A549 (cell line): ENCODE measurements around the gene ABCA1.

ENCODE experiments used
- HDAC2 ChIP-seq: fragments of 200-600 bp; sonication (generic); IDR thresholded peaks from 2 replicates; pipeline ENCODE4 v1.6.1; 2016
- JUN ChIP-seq, 2 experiments: fragments of >200 bp; sonication (Bioruptor Twin); formaldehyde crosslinking; IDR thresholded peaks; 2 replicates in 1 of 2; 3 replicates in 1 of 2; pipeline ENCODE4 v1.6.1; 2016 to 2017
- JUNB ChIP-seq: fragments of >200 bp; sonication (Bioruptor Twin); formaldehyde crosslinking; IDR thresholded peaks from 2 replicates; pipeline ENCODE4 v1.6.1; 2016
- MAZ ChIP-seq: fragments of 150-350 bp; IDR thresholded peaks from 2 replicates; pipeline ENCODE4 v1.6.1; 2014; ENCODE audit warnings: antibody characterized with exemption, low read depth, low read length, borderline replicate concordance
- ZFP36 ChIP-seq: fragments of 450-650 bp; IDR thresholded peaks from 2 replicates; pipeline ENCODE4 v1.6.1; 2014; ENCODE audit warnings: borderline replicate concordance; ENCODE audit not compliant: partially characterized antibody
- TF ChIP-seq, protein P1 (sequence below): fragments of >200 bp; sonication (Bioruptor Twin); formaldehyde crosslinking; IDR thresholded peaks from 3 replicates; pipeline ENCODE4 v1.5.1; 2016

DNA sequence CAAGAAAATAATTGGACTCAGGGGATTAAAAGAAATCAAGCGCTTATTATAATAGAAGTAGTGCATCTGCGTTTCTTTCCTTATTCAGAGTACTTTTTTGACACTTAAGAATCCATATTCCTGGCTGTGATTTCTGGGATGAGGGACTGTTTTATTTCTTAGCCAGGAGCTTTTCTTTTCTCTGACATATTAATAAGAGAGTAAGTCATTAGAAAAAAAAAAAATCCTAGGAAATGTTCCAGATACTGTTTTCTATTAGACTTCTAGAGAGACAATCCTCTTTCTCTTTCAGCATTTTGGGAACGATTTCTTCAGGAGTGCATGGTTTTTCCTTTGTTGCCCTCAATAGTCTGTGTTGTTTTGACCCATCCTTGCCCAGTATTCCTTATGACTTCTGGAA lies 8.3 kb upstream of the ABCA1 start:
- TF ChIP-seq, protein P1, sequence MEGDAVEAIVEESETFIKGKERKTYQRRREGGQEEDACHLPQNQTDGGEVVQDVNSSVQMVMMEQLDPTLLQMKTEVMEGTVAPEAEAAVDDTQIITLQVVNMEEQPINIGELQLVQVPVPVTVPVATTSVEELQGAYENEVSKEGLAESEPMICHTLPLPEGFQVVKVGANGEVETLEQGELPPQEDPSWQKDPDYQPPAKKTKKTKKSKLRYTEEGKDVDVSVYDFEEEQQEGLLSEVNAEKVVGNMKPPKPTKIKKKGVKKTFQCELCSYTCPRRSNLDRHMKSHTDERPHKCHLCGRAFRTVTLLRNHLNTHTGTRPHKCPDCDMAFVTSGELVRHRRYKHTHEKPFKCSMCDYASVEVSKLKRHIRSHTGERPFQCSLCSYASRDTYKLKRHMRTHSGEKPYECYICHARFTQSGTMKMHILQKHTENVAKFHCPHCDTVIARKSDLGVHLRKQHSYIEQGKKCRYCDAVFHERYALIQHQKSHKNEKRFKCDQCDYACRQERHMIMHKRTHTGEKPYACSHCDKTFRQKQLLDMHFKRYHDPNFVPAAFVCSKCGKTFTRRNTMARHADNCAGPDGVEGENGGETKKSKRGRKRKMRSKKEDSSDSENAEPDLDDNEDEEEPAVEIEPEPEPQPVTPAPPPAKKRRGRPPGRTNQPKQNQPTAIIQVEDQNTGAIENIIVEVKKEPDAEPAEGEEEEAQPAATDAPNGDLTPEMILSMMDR, result no peak
- TF ChIP-seq ZFP36 (no peak), MAZ (no peak), JUN (IDR thresholded peaks at IDR 0.05) (no peak), JUNB (no peak), HDAC2 (no peak)
